ENCODE results near the gene REXO2. TPM values are rescaled to one million over a fixed set of nuclear protein-coding genes. Genes with fewer than 3 reads are reported as not detected.

The REXO2 gene
- total and polyA plus RNA-seq, 2 of the 4 experiments (the other 2 are of a cell fraction): 179 to 255 TPM

- Histone ChIP-seq H3K4ac (ENCODE audit: low read depth, low read length) (no peak overlapping the region), H3K4me2 (ENCODE audit: low read depth, low read length) (no peak overlapping the region), H3K9me3 (ENCODE audit: control insufficient read depth, insufficient read depth, low read length) (no peaks in the 10 kb centered on the region), H3K9ac (ENCODE audit: low read depth, low read length) (no peak overlapping the region), H4K5ac (ENCODE audit: low read depth, low read length) (no peak overlapping the region), H2BK5ac (ENCODE audit: low read depth, low read length, poor library complexity, severe bottlenecking) (no peak overlapping the region), H3K23ac (ENCODE audit: low read depth, low read length) (no peak overlapping the region), H2BK15ac (ENCODE audit: low read depth, low read length) (no peak overlapping the region), H3K18ac (ENCODE audit: low read depth, low read length) (no peak overlapping the region), H3K27me3 (ENCODE audit: control insufficient read depth, insufficient read depth, low read length) (no peaks in the 10 kb centered on the region), H3K36me3 (ENCODE audit: control insufficient read depth, insufficient read depth, low read length) (no peaks in the 10 kb centered on the region), H3K4me3 (ENCODE audit: insufficient read depth, low read depth, low read length) (no peak overlapping the region), H3K4me1 (ENCODE audit: control insufficient read depth, insufficient read depth, low read length) (no peaks in the 10 kb centered on the region; the same call in none of the 2 replicates), H2BK20ac (ENCODE audit: low read depth, low read length) (no peak overlapping the region), H3K14ac (replicated peaks; ENCODE audit: low read depth, low read length) (no peak overlapping the region), H3K56ac (ENCODE audit: extremely low read depth, insufficient read depth, low read length) (no peak overlapping the region), H2BK120ac (ENCODE audit: low read depth, low read length) (no peak overlapping the region), H4K91ac (ENCODE audit: insufficient read depth, low read depth, low read length) (no peak overlapping the region), H4K20me1 (ENCODE audit: insufficient read depth, low read length) (no peaks in the 10 kb centered on the region), H4K8ac (ENCODE audit: low read depth in 2 of 2, low read length in 2 of 2) (no peak overlapping the region), H2AFZ (replicated peaks; ENCODE audit: low read length, poor library complexity) (no peak overlapping the region), H3K79me1 (ENCODE audit: low read depth in 1 of 2, low read length in 2 of 2) (no peaks in the 10 kb centered on the region), H3K27ac (ENCODE audit: insufficient read depth, low read length) (no peak overlapping the region), H2AK9ac (replicated peaks; ENCODE audit: low read depth, low read length, poor library complexity) (no peak overlapping the region), H2AK5ac (ENCODE audit: low read depth, low read length) (no peak overlapping the region), H3K9me1 (ENCODE audit: insufficient read depth, low read length) (no peaks in the 10 kb centered on the region)
- ChIA-PET POLR2A (ENCODE audit: unreplicated experiment) (interaction anchor here (0.6 kb wide), 1 partner anchor 74 kb away, joined by 3 read pairs; no protein-coding TSS in a partner anchor), CTCF (no interaction called here)
- DNase-seq: no peak
- dilution Hi-C loops (cut with HindIII; ENCODE audit: low sequenced_read_pairs, unreplicated experiment) (no loop called here), in situ Hi-C loops (cut with MboI; ENCODE audit: low sequenced_read_pairs) (no loop called here), intact Hi-C loops (cut with micrococcal nuclease) (no loop called here)
- no peak for ATAC-seq (ENCODE audit: low read depth)
- WGBS, 2 experiments (ENCODE audit: extremely low coverage in 2 of 2, insufficient read length in 1 of 2): 100% methylated on average over 1 of the region's 4 CpGs; no CpG with 5 or more reads in 1 of the 2 experiments
- TF ChIP-seq POLR2A (IDR thresholded peaks at IDR 0.05; ENCODE audit: low read depth, low read length) (no peak), CEBPB (IDR thresholded peaks at IDR 0.05; ENCODE audit: low read depth, low read length) (peak; percentile 48; the same call in 1 of the 2 replicates)
- BruUV-seq (replicated peaks): no TSS peak
These were observed 39.5 kb downstream of the REXO2 start for GRCh38 chr11:114478768-114479167.
